GM19035 (cell line): ENCODE measurements around the gene VWF.
A peak's percentile ranks its signal among the peaks of the same experiment; 100 is the strongest.
"Not testable (repeated sequence)": the region's sequence is repeated elsewhere in the genome, so short reads cannot be mapped to it uniquely, and the experiment has no call there.

Experiments
- ATAC-seq: cut with Tn5 transposase; IDR thresholded peaks from one replicate; pipeline ENCODE4 v1.9.1; 2021; ENCODE audit not compliant: unreplicated experiment

The VWF gene

DNA sequence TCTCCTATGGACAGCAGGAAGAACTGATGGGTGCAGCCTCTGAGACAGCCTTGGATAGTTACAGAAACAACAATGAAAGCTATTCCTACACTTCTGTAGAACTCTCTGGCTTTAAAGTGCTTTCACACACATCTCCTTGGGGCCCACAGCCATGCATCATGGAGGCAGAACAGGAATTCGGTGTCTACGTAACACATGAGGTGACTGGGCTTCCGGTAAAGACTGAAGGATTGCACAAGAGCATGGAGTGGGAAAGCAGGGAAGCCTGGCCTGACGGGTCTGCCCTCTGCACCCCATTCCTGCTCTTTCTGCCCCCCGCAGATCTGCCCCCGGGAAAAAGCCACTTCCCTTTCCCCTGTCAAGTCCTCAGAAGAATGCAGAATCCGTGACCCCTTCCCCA, 82.6 kb downstream of the VWF start:
- no peak for ATAC-seq

GRCh38 chr12:6040815-6041214, 83.7 kb downstream of the VWF start:
- ATAC-seq = no peak

GRCh38 chr12:6039894-6040601, 84.4 kb downstream of the VWF start:
- peak; percentile 64 for ATAC-seq

GRCh38 chr12:6038160-6038559, 86.3 kb downstream of the VWF start:
- no peak for ATAC-seq

DNA sequence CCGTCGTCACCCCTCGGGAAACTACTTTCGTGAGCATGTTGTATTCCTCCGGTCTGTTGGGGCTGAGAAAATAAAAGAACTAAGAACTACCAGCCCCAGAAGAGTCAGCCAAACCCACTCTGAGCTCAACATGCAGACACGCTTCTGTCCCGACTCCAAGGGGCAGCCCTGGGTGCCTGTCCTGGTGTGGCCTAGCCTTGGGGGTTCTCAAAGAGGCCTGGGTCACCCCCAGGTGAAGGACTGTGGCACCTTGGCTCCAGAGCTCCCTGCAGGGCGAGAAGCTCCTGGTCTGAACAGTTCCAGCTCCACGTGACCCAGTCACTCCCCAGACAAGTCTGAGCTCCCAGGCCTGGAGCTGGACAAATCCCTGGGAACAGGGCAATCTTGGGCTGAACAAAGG, 87.0 kb downstream of the VWF start:
- ATAC-seq = no peak

- ATAC-seq = no peak
Observed at GRCh38 chr12:6036509-6036908, 88.0 kb downstream of the VWF start.

GRCh38 chr12:6034596-6034995, 89.9 kb downstream of the VWF start:
- no peak for ATAC-seq

DNA sequence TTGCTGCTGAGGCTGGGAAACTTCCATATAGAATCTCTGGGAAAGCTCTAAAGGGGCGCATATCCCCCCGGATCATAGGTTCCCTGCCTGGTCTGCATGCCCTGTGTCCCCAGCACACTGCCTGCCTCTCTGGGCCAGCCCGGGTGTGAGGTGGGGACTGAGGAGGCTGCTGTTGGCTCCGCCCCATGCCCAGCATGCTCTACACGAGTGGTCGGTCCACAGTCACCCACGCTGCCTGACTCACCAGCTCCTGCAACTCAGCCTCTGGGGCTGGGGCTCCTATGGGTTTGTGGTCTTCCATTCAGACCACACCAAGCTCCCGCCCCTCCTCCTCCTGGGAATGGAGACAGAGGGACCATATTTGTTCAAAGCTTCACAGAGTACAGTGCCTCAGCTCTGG, 90.9 kb downstream of the VWF start:
- ATAC-seq = no peak

DNA sequence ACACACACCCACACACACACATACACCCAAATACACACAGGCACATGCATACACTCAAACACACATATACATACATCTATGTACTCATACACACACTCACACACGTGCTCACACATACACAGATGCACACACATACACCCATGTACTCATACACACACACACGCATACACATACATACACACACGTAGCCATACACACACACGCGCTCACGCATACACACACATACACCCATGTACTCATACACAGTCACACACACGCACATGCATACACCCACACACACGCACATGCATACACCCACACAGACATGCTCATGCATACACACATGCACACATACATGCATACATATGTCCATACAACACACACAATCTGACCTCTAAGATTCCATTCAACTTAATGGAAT, 91.7 kb downstream of the VWF start:
- no peak for ATAC-seq

DNA sequence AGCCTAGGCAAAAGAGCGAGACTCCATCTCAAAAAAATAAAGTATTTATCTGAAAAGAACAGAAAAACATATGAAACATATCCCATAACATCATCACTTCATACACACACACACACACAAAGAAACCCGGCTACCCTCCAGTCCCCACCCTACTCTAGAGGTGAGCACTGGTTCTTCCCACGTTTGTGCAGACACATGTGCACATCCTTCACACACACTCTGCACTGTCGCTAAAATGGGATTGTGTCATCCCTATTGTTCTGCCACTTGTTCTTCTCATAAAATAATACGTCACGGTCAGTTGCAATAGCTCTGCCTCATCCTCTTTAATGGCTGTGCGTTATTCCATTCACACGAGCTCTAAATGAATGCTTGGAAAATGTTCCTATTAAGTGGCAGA, 93.5 kb downstream of the VWF start:
- no peak for ATAC-seq

- ATAC-seq = no peak
Observed at GRCh38 chr12:6030081-6030480, 94.4 kb downstream of the VWF start.

GRCh38 chr12:6029401-6029800, 95.1 kb downstream of the VWF start:
- no peak for ATAC-seq

GRCh38 chr12:6026998-6027397, 97.5 kb downstream of the VWF start:
- ATAC-seq = no peak

DNA sequence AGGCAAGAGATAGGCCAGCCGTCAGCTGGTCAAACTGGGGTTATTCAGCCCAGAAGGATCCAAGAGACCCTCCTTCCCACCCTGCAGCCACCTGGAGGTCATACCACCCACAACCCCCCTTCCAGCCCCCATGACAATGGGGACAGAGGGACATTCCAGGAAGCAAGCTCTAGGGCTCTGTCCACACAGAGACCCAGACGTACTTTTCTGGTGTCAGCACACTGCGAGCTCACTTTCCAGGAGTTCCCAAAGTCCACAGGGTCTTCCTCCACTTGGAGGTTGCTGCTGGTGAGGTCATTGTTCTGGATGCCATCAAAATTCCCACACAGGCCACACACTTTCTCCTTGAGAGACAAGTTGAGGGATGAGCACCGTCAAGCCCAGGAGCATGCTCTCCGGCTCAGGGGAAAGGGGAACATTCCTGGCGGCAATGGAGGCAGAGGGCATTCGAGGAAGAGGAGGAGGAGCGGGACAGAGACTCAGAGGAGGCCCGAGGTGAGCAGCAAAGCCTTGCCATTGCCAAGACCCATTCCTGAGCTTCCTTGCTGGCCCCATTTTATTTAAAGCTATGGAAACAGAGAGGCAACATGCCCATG, 98.7 kb downstream of the VWF start:
- ATAC-seq = not testable (repeated sequence)

- not testable (repeated sequence) for ATAC-seq
Observed at GRCh38 chr12:6024066-6024465, 100.4 kb downstream of the VWF start.

GRCh38 chr12:6020930-6021329, 103.5 kb downstream of the VWF start:
- ATAC-seq = no peak

DNA sequence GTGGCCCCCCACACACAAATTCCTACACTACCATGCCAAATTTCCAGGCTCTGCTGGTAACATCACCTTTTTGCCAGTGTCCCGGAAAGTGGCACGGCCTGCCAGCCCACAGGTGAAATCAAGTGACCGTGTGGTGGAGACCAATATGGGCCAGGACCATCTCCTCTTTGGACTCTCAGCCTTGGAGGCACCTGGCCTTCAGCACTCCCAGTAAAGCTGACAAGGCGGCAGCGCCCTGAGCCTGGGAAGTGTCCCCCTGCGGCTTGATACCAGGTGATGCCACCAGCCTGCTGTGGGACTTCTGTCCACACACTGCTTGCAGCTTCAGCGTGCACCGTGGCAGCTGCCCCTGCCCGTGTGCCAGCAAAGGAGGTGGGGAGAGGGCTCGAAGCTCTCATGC, 104.0 kb downstream of the VWF start:
- ATAC-seq = not testable (repeated sequence)

GRCh38 chr12:6019256-6019655, 105.2 kb downstream of the VWF start:
- not testable (repeated sequence) for ATAC-seq

DNA sequence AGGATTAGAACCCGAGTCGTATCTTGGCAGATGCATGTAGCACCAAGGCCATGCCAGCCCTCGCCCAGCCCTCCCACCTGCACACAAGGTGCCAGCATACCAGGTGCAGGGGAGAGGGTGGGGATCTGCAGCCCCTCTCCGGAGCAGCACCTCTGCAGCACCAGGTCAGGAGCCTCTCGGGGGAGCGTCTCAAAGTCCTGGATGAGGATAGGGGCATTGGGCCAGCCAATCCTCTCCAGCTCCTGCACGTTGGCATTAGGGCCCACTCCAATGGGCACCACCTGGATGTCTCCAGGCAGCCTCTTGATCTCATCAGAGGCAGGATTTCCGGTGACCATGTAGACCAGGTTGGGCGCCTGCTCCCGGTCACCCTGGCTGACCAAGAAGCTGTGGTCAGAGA, 106.2 kb downstream of the VWF start:
- ATAC-seq = no peak

- no peak for ATAC-seq
Observed at GRCh38 chr12:6016756-6017155, 107.7 kb downstream of the VWF start.

DNA sequence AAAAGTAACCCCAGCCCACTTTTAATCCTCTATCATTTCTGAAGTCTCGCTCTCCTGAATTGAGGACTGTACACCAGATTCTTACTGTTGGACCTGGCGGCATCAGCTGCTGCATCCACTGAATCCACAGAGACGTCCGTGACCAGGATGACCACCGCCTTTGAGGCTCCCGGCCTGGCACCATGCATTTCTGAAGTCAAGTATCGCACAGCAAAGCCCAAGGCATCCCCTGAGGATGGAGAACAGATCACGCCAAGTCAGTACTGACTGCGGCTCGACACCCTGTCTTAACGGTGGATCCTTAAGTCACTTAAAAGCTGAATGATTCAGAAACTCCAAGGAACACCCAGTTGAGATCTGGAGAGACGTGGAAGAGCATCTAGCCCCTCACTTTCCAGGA, 108.5 kb downstream of the VWF start:
- ATAC-seq = not testable (repeated sequence)

- not testable (repeated sequence) for ATAC-seq
Observed at GRCh38 chr12:6015271-6015670, 109.2 kb downstream of the VWF start.
